Tibial nerve (tissue), 4 donors: ENCODE data around the gene NOS1AP. TPM values are rescaled to one million over a fixed set of nuclear protein-coding genes. Genes with fewer than 3 reads are reported as not detected.

Experiments used
- DNase-seq, 2 donors: peaks; one replicate each; pipeline ENCODE4 v3.0.0-alpha.2; 2019; ENCODE audit warnings: low spot score in 2 of 2
- H3K27ac ChIP-seq, 4 donors: fragments of 200-600 bp; sonication (generic) in 3 of 4; one replicate each; pipeline ENCODE4 v1.5.1; 2017 to 2019; ENCODE audit warnings: mild to moderate bottlenecking in 1 of 4
- H3K27me3 ChIP-seq, 2 donors: fragments of 200-600 bp; sonication (generic) in 1 of 2; one replicate each; pipeline versions ENCODE4 v1.5.1 to v1.6.0; 2017 to 2019
- H3K36me3 ChIP-seq, 3 donors: fragments of 200-600 bp; sonication (generic); one replicate each; pipeline ENCODE4 v1.5.1; 2018 to 2019
- H3K4me1 ChIP-seq, 4 donors: fragments of 200-600 bp; sonication (generic) in 3 of 4; one replicate each; pipeline ENCODE4 v1.5.1; 2017 to 2019
- H3K4me3 ChIP-seq, 4 donors: fragments of 200-600 bp; sonication (generic) in 3 of 4; one replicate each; pipeline ENCODE4 v1.5.1; 2017 to 2019; ENCODE audit warnings: mild to moderate bottlenecking in 1 of 4, moderate library complexity in 1 of 4
- H3K9me3 ChIP-seq, 4 donors: fragments of 200-600 bp; sonication (generic) in 3 of 4; one replicate each; pipeline ENCODE4 v1.5.1; 2017 to 2019
- EP300 ChIP-seq, 2 donors: sonication (generic); formaldehyde crosslinking; IDR thresholded peaks; one replicate each; pipeline ENCODE4 v1.6.1; 2017; ENCODE audit warnings: antibody characterized with exemption in 2 of 2, mild to moderate bottlenecking in 1 of 2
- POLR2A ChIP-seq, 2 donors: fragments of 450-650 bp; IDR thresholded peaks; one replicate each; pipeline ENCODE4 v1.6.1; 2017; ENCODE audit warnings: antibody characterized with exemption in 2 of 2, mild to moderate bottlenecking in 2 of 2, moderate library complexity in 2 of 2
- WGBS, 2 donors: methylation state at CpG; one replicate each; pipeline ENCODE4 v1.1.5; 2018; 5-methylcytosine and 5-hydroxymethylcytosine counted together
- total RNA-seq, 4 donors: library from RNA; depleted of rRNA; stranded (reverse); fragments of >200 nt; gene quantifications; one replicate each; pipeline ENCODE4 v1.1.0, GENCODE V29; 2016
- TF ChIP-seq, protein P1 (sequence below), 5 experiments: fragments of 200-600 bp in 3 of 5; fragments of 450-650 bp in 2 of 5; sonication (generic) in 3 of 5; IDR thresholded peaks; one replicate each; pipeline ENCODE4 v1.5.1; 2016 to 2019; ENCODE audit warnings: antibody characterized with exemption in 5 of 5, mild to moderate bottlenecking in 3 of 5, moderate library complexity in 2 of 5

The NOS1AP gene
- total RNA-seq, 4 donors from 2014 or later, result 2.7 to 11.2 (median 5.3) TPM

DNA sequence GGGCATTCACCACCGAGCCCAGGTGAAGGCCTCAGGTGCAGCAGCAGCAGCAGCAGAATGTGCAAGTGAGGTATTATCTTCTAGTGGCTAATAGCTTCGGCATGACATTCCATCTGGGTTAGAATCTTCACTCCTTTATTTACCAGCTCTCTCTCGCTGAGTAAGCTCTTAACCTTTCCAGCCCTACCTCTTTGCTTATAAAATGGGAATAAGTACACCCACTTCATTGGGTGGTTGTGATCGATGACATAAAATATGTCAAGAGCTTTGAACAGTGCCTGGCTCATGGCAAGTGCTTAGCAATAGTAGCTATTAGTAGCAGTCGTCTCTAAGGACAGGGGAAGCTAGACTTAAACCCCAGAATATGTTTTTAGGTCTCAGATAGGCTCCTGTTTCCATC, 149.5 kb downstream of the NOS1AP start:
- Histone ChIP-seq H3K36me3 (no peaks in the 10 kb centered on the region), H3K27me3 (no peaks in the 10 kb centered on the region), H3K4me1 (peaks cover 0 to 29% (median 2%) of the 10 kb centered on the region in 4 donors), H3K9me3 (no peaks in the 10 kb centered on the region), H3K27ac (no peak overlapping the region), H3K4me3 (no peak overlapping the region)
- 77 to 79% methylated on average over 5 of the region's 5 CpGs for WGBS, 2 donors
- no peak for DNase-seq
- TF ChIP-seq POLR2A (IDR thresholded peaks at IDR 0.05) (no peak), EP300 (IDR thresholded peaks at IDR 0.05) (no peak)
- TF ChIP-seq, protein P1, sequence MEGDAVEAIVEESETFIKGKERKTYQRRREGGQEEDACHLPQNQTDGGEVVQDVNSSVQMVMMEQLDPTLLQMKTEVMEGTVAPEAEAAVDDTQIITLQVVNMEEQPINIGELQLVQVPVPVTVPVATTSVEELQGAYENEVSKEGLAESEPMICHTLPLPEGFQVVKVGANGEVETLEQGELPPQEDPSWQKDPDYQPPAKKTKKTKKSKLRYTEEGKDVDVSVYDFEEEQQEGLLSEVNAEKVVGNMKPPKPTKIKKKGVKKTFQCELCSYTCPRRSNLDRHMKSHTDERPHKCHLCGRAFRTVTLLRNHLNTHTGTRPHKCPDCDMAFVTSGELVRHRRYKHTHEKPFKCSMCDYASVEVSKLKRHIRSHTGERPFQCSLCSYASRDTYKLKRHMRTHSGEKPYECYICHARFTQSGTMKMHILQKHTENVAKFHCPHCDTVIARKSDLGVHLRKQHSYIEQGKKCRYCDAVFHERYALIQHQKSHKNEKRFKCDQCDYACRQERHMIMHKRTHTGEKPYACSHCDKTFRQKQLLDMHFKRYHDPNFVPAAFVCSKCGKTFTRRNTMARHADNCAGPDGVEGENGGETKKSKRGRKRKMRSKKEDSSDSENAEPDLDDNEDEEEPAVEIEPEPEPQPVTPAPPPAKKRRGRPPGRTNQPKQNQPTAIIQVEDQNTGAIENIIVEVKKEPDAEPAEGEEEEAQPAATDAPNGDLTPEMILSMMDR (IDR thresholded peaks at IDR 0.05), result no peak

DNA sequence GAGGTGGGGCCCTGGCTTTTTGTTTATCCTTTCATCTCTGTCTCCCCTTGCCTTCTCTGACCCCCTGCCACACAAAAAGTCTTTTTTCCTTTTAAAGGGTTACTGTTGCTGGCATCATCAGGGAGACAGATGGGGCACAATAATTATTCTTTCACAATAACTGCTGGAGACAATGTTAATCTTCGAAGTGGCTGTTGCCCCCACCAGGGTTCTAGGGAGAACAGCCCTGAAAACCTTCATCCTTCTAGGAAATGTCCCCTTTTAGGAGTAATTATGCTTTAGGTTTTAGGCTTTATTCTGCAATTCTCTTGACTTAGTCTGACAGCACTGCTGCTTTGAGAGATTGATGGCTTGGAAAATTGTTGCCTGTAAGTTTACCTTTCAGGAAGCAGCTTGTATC, 150.0 kb downstream of the NOS1AP start:
- TF ChIP-seq EP300 (IDR thresholded peaks at IDR 0.05), result no peak
- TF ChIP-seq, protein P1 (IDR thresholded peaks at IDR 0.05), result no peak
- no peak for TF ChIP-seq POLR2A (IDR thresholded peaks at IDR 0.05)
- no peak for DNase-seq
- WGBS, 2 donors, result 50 to 63% methylated on average over 1 of the region's 1 CpG
- Histone ChIP-seq H3K9me3 (no peaks in the 10 kb centered on the region), H3K36me3 (no peaks in the 10 kb centered on the region), H3K4me3 (no peak overlapping the region), H3K4me1 (peaks cover 0 to 24% (median 0%) of the 10 kb centered on the region in 4 donors), H3K27ac (no peak overlapping the region), H3K27me3 (no peaks in the 10 kb centered on the region)

GRCh38 chr1:162220009-162220539, 150.6 kb downstream of the NOS1AP start:
- peaks cover 0 to 23% (median 0%) of the 10 kb centered on the region in 4 donors for H3K4me1 ChIP-seq
- TF ChIP-seq POLR2A (IDR thresholded peaks at IDR 0.05) (no peak), EP300 (IDR thresholded peaks at IDR 0.05) (no peak)
- TF ChIP-seq, protein P1 (IDR thresholded peaks at IDR 0.05), result no peak
- WGBS, 2 donors, result 74 to 77% methylated on average over 6 of the region's 6 CpGs
- H3K4me3 ChIP-seq, result no peak overlapping the region
- no peaks in the 10 kb centered on the region for H3K27me3 ChIP-seq
- no peak for DNase-seq
- no peaks in the 10 kb centered on the region for H3K9me3 ChIP-seq
- no peaks in the 10 kb centered on the region for H3K36me3 ChIP-seq
- no peak overlapping the region for H3K27ac ChIP-seq

- Histone ChIP-seq H3K27me3 (no peaks in the 10 kb centered on the region), H3K36me3 (no peaks in the 10 kb centered on the region), H3K4me1 (peaks cover 0 to 16% (median 0%) of the 10 kb centered on the region in 4 donors), H3K9me3 (no peaks in the 10 kb centered on the region), H3K27ac (no peak overlapping the region), H3K4me3 (no peak overlapping the region)
- DNase-seq, result no peak
- TF ChIP-seq EP300 (IDR thresholded peaks at IDR 0.05), result no peak
- TF ChIP-seq POLR2A (IDR thresholded peaks at IDR 0.05), result no peak
- TF ChIP-seq, protein P1 (IDR thresholded peaks at IDR 0.05), result no peak
- WGBS, 2 donors, result 62 to 70% methylated on average over 5 of the region's 5 CpGs
Measured at GRCh38 chr1:162222014-162222413, 152.5 kb downstream of the NOS1AP start.

- TF ChIP-seq EP300 (IDR thresholded peaks at IDR 0.05), result no peak
- no peak for TF ChIP-seq POLR2A (IDR thresholded peaks at IDR 0.05)
- TF ChIP-seq, protein P1 (IDR thresholded peaks at IDR 0.05), result no peak
- H3K9me3 ChIP-seq, result no peaks in the 10 kb centered on the region
- H3K4me1 ChIP-seq, result peaks cover 0 to 12% (median 0%) of the 10 kb centered on the region in 4 donors
- no peak for DNase-seq
- 58 to 62% methylated on average over 2 of the region's 2 CpGs for WGBS, 2 donors
- H3K4me3 ChIP-seq, result no peak overlapping the region
- H3K36me3 ChIP-seq, result no peaks in the 10 kb centered on the region
- no peak overlapping the region for H3K27ac ChIP-seq
- H3K27me3 ChIP-seq, result no peaks in the 10 kb centered on the region
Measured at GRCh38 chr1:162222730-162223129, 153.2 kb downstream of the NOS1AP start.
